B cell (primary cell): Measurements from ENCODE around the gene DENND4B. TPM values are rescaled to one million over a fixed set of nuclear protein-coding genes. Genes with fewer than 3 reads are reported as not detected.

Source experiments
- ATAC-seq: fragments of 200-7000 bp; cut with Tn5 transposase; one replicate; pipeline ENCODE4 v1.10.0; 2021; ENCODE audit warnings: low read depth, mild to moderate bottlenecking, moderate number of reproducible peaks, moderate library complexity
- CTCF ChIA-PET: fragments of 350-600 bp; sonication (Branson Sonifier 250); formaldehyde crosslinking; loops from one replicate; lab custom pipeline; 2021; ENCODE audit warnings: antibody characterized with exemption, inconsistent platforms; lab: Charles Lee
- POLR2A ChIA-PET: fragments of 350-600 bp; sonication (Branson Sonifier 250); formaldehyde crosslinking; loops from one replicate; lab custom pipeline; 2021; ENCODE audit warnings: antibody characterized with exemption; lab: Charles Lee
- DNase-seq: peaks from one replicate; pipeline ENCODE4 v3.0.0; 2013
- H2AFZ ChIP-seq: 2 replicates; pipeline ENCODE4 v1.6.1; 2012; ENCODE audit warnings: mild to moderate bottlenecking, low read depth, low read length; ENCODE audit not compliant: insufficient read depth, poor library complexity, severe bottlenecking
- H3K27ac ChIP-seq, 2 donors: 1 replicate in 1 of 2; 2 replicates in 1 of 2; pipeline ENCODE4 v1.5.1; 2012 to 2013; ENCODE audit warnings: low read length in 2 of 2, mild to moderate bottlenecking in 2 of 2, moderate library complexity in 1 of 2
- H3K27me3 ChIP-seq, 4 experiments: fragments of 200-600 bp in 1 of 4; sonication (generic) in 1 of 4; replicated peaks in 1 of 4; 1 replicate in 2 of 4; 2 replicates in 2 of 4; pipeline versions ENCODE4 v1.6.1 to v1.7.0; 2013 to 2016; ENCODE audit warnings: low read length in 3 of 4, mild to moderate bottlenecking in 2 of 4, mixed read lengths in 1 of 4, moderate library complexity in 1 of 4; ENCODE audit not compliant: insufficient read depth in 4 of 4, control insufficient read depth in 3 of 4; ENCODE audit errors: control extremely low read depth in 1 of 4
- H3K36me3 ChIP-seq, 2 experiments: replicated peaks in 1 of 2; 1 replicate in 1 of 2; 2 replicates in 1 of 2; pipeline versions ENCODE4 v1.6.1 to v1.7.1; 2013; ENCODE audit warnings: low read length in 1 of 2; ENCODE audit not compliant: insufficient read depth in 2 of 2, control insufficient read depth in 1 of 2; ENCODE audit errors: control extremely low read depth in 1 of 2, extremely low read depth in 1 of 2
- H3K4me1 ChIP-seq, 2 donors: fragments of 200-600 bp in 1 of 2; sonication (generic) in 1 of 2; 1 replicate in 1 of 2; 2 replicates in 1 of 2; pipeline versions ENCODE4 v1.5.1 to v1.6.1; 2013 to 2017; ENCODE audit warnings: low read length in 2 of 2; ENCODE audit not compliant: control insufficient read depth in 2 of 2, insufficient read depth in 2 of 2
- H3K4me2 ChIP-seq: replicated peaks from 2 replicates; pipeline ENCODE3; 2012; ENCODE audit warnings: mild to moderate bottlenecking, low read depth, low read length; ENCODE audit not compliant: poor library complexity, severe bottlenecking
- H3K4me3 ChIP-seq, 5 experiments: fragments of 200-600 bp in 1 of 5; sonication (generic) in 1 of 5; 1 replicate in 3 of 5; 2 replicates in 2 of 5; pipeline versions ENCODE4 v1.5.1 to v1.7.0; 2011 to 2016; ENCODE audit warnings: low read length in 4 of 5, mild to moderate bottlenecking in 4 of 5, low read depth in 2 of 5, control low read depth in 1 of 5, moderate library complexity in 1 of 5; ENCODE audit not compliant: insufficient read depth in 1 of 5; ENCODE audit errors: control extremely low read depth in 1 of 5, extremely low read depth in 1 of 5
- H3K79me2 ChIP-seq: fragments of 200-600 bp; sonication (generic); one replicate; pipeline ENCODE4 v1.6.0; 2016; ENCODE audit warnings: low read length; ENCODE audit not compliant: control insufficient read depth, insufficient read depth
- H3K9ac ChIP-seq: fragments of 200-600 bp; sonication (generic); 2 replicates; pipeline ENCODE4 v1.6.1; 2017; ENCODE audit warnings: mild to moderate bottlenecking, low read length, moderate library complexity
- H3K9me3 ChIP-seq, 3 donors: one replicate each; pipeline versions ENCODE4 v1.6.1 to v1.7.1; 2013; ENCODE audit warnings: low read length in 2 of 3; ENCODE audit not compliant: control insufficient read depth in 2 of 3, insufficient read depth in 1 of 3; ENCODE audit errors: control extremely low read depth in 1 of 3
- H4K20me1 ChIP-seq: 2 replicates; pipeline ENCODE4 v1.6.0; 2012; ENCODE audit warnings: mild to moderate bottlenecking, low read length; ENCODE audit not compliant: insufficient read depth, control insufficient read depth, poor library complexity, severe bottlenecking
- H3K27ac Mint-ChIP-seq: one replicate; pipeline ENCODE4 v1.8.0; 2021; ENCODE audit warnings: mixed read lengths
- H3K27me3 Mint-ChIP-seq: one replicate; pipeline ENCODE4 v1.8.0; 2021; ENCODE audit warnings: mixed read lengths
- H3K4me1 Mint-ChIP-seq: one replicate; pipeline ENCODE4 v1.8.0; 2021; ENCODE audit warnings: mixed read lengths
- H3K4me3 Mint-ChIP-seq: one replicate; pipeline ENCODE4 v1.8.0; 2021; ENCODE audit warnings: mixed read lengths
- H3K9me3 Mint-ChIP-seq: one replicate; pipeline ENCODE4 v1.8.0; 2022; ENCODE audit warnings: mixed read lengths; ENCODE audit not compliant: insufficient read depth
- EZH2 ChIP-seq: IDR thresholded peaks from 2 replicates; pipeline ENCODE4 v1.6.1; 2012; ENCODE audit warnings: borderline replicate concordance, low read depth, mild to moderate bottlenecking, moderate library complexity, low read length; ENCODE audit not compliant: insufficient read depth, poor library complexity, severe bottlenecking
- WGBS: methylation state at CpG from one replicate; pipeline ENCODE4 v1.1.5; 2013; ENCODE audit warnings: missing lambda C conversion rate; ENCODE audit not compliant: insufficient coverage; 5-methylcytosine and 5-hydroxymethylcytosine counted together
- intact Hi-C: fragments of 100-400 bp; cut with micrococcal nuclease; formaldehyde crosslinking; loops from one replicate; pipeline ENCODE4 v1.10.0; 2022
- polyA plus RNA-seq: library from polyadenylated mRNA; depleted of rRNA; stranded (reverse); fragments of >200 nt; gene quantifications from 2 replicates; pipeline ENCODE4 v1.2.3, GENCODE V29; 2012
- total RNA-seq, 2 donors: library from RNA; stranded (reverse); fragments of 120-200 nt in 1 of 2; gene quantifications; 1 replicate in 1 of 2; 2 replicates in 1 of 2; pipeline versions ENCODE4 v1.2.3 to v1.2.4, GENCODE V29; 2013 to 2022
- TF ChIP-seq, protein P1 (sequence below): fragments of 200-600 bp; IDR thresholded peaks from one replicate; pipeline ENCODE4 v1.8.0; 2022; ENCODE audit warnings: antibody characterized with exemption, mild to moderate bottlenecking

Gene DENND4B
- total and polyA plus RNA-seq, 2 donors (not counting 1 experiment from before 2014, with no cell fraction given), result 275 to 389 TPM

GRCh38 chr1:153959454-153959853, 12.9 kb upstream of the DENND4B start:
- H3K27me3 Mint-ChIP-seq, result no peaks in the 10 kb centered on the region
- intact Hi-C loops, result loop anchor here (5.0 kb wide), 1 partner anchor 313 kb away; the partner anchor contains the start of gene HAX1
- Histone ChIP-seq H3K79me2 (peaks cover 73% of the 10 kb centered on the region), H3K27me3 (no peaks in the 10 kb centered on the region), H3K4me2 (no peak overlapping the region), H3K9ac (no peak overlapping the region), H4K20me1 (peaks cover 40% of the 10 kb centered on the region), H3K36me3 (peaks cover 0 to 19% of the 10 kb centered on the region in 2 experiments), H2AFZ (no peak overlapping the region), H3K27ac (peak overlapping the region in 1 of 2 donors; percentile 97), H3K9me3 (no peaks in the 10 kb centered on the region), H3K4me3 (no peak overlapping the region), H3K4me1 (peaks cover 48 to 52% of the 10 kb centered on the region in 2 donors)
- ChIA-PET CTCF (interaction anchor here (1.0 to 5.6 kb wide), 4 partner anchors 8 to 28 kb away, joined by 5 to 47 read pairs (median 8); partner anchors contain the start of genes CREB3L4, DENND4B and JTB), POLR2A (interaction anchor here (1.6 to 9.2 kb wide), 4 partner anchors 8 to 37 kb away, joined by 3 to 115 read pairs (median 16); partner anchors contain the start of genes CREB3L4, DENND4B and GATAD2B)
- H3K4me1 Mint-ChIP-seq, result peaks cover 68% of the 10 kb centered on the region
- H3K27ac Mint-ChIP-seq, result peak overlapping the region; percentile 97
- TF ChIP-seq, protein P1, sequence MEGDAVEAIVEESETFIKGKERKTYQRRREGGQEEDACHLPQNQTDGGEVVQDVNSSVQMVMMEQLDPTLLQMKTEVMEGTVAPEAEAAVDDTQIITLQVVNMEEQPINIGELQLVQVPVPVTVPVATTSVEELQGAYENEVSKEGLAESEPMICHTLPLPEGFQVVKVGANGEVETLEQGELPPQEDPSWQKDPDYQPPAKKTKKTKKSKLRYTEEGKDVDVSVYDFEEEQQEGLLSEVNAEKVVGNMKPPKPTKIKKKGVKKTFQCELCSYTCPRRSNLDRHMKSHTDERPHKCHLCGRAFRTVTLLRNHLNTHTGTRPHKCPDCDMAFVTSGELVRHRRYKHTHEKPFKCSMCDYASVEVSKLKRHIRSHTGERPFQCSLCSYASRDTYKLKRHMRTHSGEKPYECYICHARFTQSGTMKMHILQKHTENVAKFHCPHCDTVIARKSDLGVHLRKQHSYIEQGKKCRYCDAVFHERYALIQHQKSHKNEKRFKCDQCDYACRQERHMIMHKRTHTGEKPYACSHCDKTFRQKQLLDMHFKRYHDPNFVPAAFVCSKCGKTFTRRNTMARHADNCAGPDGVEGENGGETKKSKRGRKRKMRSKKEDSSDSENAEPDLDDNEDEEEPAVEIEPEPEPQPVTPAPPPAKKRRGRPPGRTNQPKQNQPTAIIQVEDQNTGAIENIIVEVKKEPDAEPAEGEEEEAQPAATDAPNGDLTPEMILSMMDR, result no peak
- no peak for TF ChIP-seq EZH2
- WGBS, result 95% methylated on average over 3 of the region's 3 CpGs
- ATAC-seq (no peak), DNase-seq (no peak)
- no peaks in the 10 kb centered on the region for H3K9me3 Mint-ChIP-seq
- H3K4me3 Mint-ChIP-seq, result no peak overlapping the region

- Histone ChIP-seq H3K4me1 (peaks cover 45 to 49% of the 10 kb centered on the region in 2 donors), H3K9me3 (no peaks in the 10 kb centered on the region), H3K4me3 (peak overlapping the region in 2 of 5 experiments; percentile 79 to 98), H3K27ac (peak overlapping the region in 1 of 2 donors; percentile 97), H2AFZ (peak overlapping the region; percentile 39), H3K4me2 (peak overlapping the region; percentile 86), H3K27me3 (no peaks in the 10 kb centered on the region), H3K79me2 (peaks cover 73% of the 10 kb centered on the region), H3K9ac (peak overlapping the region; percentile 99), H4K20me1 (peaks cover 46% of the 10 kb centered on the region), H3K36me3 (peaks cover 0 to 24% of the 10 kb centered on the region in 2 experiments)
- TF ChIP-seq EZH2, result no peak
- TF ChIP-seq, protein P1, result no peak
- H3K9me3 Mint-ChIP-seq, result no peaks in the 10 kb centered on the region
- H3K4me1 Mint-ChIP-seq, result peaks cover 70% of the 10 kb centered on the region
- peak overlapping the region; percentile 100 for H3K4me3 Mint-ChIP-seq
- no peaks in the 10 kb centered on the region for H3K27me3 Mint-ChIP-seq
- ChIA-PET CTCF (interaction anchor here (0.7 to 5.6 kb wide), 6 partner anchors 9 to 391 kb away, joined by 3 to 47 read pairs (median 6); partner anchors contain the start of genes CREB3L4, DENND4B and JTB), POLR2A (interaction anchor here (0.5 to 9.2 kb wide), 8 partner anchors 9 to 185 kb away, joined by 3 to 115 read pairs (median 6); partner anchors contain the start of genes CREB3L4, DENND4B, GATAD2B and RPS27)
- intact Hi-C loops, result loop anchor here (1.0 to 5.0 kb wide), 7 partner anchors 8 to 313 kb away; partner anchors contain the start of genes CREB3L4, DENND4B, HAX1 and JTB
- no peak for DNase-seq
- H3K27ac Mint-ChIP-seq, result peak overlapping the region; percentile 97
- no CpG with 5 or more reads among the region's 4 CpGs for WGBS
- no peak for ATAC-seq
These were observed 12.4 kb upstream of the DENND4B start for GRCh38 chr1:153958961-153959260.
